Erythroblast (primary cell): ENCODE results near the gene EEF1A1.

Experiments
- GATA1 ChIP-seq: IDR thresholded peaks from 2 replicates; pipeline ENCODE4 v1.6.1; 2011; ENCODE audit warnings: low read depth, mild to moderate bottlenecking, control low read depth, low read length, moderate library complexity
- POLR2A ChIP-seq: IDR thresholded peaks from 2 replicates; pipeline ENCODE4 v1.6.1; 2011; ENCODE audit warnings: mild to moderate bottlenecking, low read length

- TF ChIP-seq POLR2A (no peak), GATA1 (no peak)
Measured at GRCh38 chr6:73491377-73491776, 29.5 kb downstream of the EEF1A1 start.
